HG03342 (cell line): ENCODE results near the gene ALX3.

Experiments
- ATAC-seq: cut with Tn5 transposase; IDR thresholded peaks from one replicate; pipeline ENCODE4 v1.9.1; 2021; ENCODE audit warnings: mild to moderate bottlenecking, moderate library complexity; ENCODE audit not compliant: unreplicated experiment

The ALX3 gene

DNA sequence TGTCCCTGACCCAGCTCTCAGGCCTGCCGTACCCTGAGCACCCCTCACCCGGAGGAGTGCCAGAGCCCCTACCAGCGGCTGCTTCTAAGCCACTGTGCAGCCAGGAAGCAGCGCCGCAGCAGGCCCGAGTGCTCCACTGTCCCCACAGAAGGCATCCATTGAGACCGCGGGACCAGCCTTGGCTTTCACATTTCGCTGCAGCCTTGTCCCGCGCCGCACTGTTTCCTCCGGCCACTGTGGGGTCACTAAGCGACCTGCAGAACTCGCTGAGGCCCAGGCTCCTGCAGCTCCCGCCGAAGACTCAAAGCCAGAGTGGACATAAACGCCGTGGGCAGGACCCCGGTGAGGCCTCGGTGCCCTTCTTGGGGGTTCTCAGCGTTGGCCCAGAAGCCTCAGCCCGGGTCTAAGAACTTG, 3.0 kb downstream of the ALX3 start:
- no peak for ATAC-seq

DNA sequence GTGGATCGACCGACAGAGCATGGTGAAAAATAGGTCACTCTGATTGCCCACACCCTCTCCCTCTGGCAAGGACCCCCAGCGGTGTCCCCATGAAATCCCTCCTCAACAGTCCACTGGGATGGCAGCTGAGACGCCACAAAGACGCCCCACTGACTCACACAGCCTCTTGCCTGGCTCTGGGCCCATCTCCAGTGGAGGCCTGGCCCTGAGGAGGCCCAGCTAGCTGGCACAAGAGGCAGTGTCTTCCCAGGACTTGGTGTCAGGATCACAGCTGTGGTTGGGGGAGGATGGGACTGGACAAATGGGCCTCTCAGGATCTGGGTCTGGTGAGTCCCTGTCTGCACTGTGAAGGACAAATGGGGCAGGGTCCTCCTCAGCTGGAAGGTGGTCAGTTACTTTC, 4.6 kb downstream of the ALX3 start:
- no peak for ATAC-seq

DNA sequence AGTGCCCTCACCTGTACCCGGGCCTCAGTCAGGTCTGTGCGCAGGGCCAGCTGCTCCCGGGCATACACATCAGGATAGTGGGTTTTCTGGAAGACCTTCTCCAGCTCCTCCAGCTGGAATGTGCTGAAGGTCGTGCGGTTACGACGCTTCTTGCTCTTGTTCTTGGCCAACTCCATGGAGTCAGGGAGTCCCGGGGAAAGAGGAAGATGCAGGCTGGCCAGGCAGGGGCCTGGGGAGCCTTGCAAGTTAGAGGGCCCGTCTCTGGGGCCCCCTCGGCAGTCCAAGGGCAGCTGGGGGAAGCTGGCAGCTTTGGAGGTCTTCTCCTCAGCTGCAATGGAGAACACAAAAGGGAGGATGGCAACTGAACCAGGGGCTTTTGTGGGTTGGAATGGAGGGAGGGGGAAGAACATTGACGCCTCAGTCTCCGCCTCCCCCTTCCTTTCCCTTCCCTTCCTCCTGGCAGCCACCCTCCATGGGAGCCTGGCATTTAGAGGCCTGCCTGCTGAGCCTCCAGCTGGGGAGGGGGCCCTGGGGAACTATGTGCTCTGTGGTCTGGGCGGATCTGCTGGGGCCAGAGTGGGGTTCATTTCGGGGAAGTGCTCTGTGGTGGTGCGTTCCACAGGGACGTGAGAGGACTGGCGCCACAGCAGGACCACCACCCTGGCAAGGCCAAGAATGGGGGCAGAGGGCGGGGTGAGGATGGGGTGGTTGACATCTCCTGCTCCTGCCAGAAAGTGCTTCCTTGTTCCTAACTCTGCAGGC, 5.7 kb downstream of the ALX3 start:
- ATAC-seq: no peak

DNA sequence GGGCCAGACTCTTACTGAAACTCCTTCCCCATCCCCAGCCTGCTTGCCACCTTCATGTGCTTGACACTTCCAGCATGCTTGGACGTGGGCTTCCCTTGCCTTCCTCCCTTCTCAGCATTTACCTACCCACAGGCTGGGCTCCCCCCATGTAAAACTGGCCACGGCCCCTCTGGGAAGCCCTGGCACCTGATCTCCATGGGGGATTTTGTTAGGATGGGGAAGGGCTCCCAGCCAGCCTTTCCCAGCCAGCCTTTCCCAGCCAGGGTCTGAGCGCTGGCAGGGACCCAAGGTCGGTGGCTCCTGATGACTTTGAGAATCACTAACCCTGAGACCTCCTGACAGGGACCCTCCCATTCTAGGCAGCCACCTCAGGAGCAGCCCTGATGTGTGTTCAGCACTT, 6.7 kb downstream of the ALX3 start:
- ATAC-seq: no peak

DNA sequence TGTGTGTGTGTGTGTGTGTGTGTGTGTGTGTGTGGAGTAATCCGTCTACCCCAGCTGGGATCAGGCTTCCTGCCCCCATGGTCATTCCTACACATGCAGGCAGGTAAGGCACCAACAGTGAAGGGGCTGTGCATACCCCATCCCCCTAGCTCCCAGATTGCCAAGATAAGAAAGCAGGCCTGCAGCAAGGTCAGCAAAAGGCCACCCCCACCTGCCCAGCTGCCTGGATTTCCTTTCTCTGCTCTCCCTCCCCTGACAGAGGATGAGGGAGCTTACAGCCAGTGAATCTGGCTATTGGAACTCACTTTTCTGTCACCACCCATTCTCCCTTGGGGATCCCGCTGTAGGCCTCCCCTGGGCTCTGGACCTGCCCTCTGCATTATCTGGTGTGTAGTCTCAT, 7.9 kb downstream of the ALX3 start:
- no peak for ATAC-seq

DNA sequence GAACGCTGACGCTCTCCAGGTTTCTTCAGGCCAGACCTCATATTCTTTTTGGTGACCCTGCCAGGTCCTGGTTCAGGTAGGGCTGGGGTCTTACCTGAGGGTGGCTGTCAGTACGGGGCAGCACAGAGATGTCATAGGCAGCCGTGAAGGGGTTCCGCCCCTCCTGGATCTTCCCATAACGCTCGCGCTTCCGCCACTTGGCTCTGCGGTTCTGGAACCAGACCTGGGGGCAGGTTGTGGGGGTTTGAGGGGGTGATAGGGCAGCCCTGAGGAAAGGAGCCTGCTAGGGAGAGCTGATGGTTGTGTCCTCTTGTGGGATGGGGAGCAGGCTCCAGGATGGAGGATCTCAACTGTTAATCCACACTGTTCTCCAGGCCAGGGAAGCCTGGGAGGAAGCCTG, 9.1 kb downstream of the ALX3 start:
- no peak for ATAC-seq

DNA sequence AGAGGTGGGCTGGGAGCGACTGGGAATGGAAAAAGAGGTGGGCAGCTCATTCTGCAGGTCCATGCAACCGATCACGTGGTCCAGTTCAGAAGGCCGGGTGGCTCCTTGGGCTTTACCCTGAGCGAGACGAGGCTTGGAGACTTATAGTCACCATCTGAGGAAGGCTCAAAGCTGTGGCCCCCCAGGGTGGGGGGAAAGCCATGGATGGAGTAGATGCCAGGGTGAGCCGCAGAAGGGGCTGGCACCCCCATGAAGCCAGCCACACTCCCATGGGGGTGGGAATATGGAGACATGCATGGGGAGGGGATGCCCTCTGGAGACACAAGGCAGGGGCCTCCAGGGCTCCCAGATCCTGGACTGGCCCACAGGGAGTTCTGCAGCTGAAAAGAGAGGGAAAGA, 9.8 kb downstream of the ALX3 start:
- no peak for ATAC-seq

DNA sequence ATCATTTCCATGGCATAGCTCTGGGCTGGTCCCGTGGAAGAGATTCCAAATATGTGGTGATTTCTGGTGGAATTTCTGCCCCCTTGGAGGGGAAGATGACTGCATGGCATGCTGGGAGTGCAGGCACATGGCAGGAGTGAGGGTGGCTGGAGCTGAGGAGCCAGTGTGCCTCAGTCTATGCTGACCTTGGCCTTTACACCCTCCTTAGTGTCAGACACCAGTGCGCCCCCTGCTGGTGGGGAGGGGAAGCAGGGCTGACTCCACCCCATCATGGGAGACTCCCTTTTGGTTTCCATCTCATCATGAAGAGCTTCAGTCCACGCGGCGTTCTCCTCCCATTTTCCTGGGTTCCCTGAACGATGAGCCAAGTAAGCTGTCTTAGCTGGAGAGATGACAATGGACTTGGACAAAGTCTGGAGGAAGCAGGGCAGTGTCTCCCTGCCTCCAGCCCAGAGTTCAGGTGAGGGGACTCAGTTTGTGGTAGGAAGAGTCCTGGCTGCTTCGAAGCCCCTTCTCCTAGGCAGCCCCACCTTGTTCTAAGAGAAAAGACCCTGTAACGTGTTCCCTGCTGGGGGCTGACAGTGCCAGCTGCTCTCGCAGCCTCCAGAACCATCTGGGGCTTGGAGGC, 10.3 kb downstream of the ALX3 start:
- ATAC-seq: no peak

DNA sequence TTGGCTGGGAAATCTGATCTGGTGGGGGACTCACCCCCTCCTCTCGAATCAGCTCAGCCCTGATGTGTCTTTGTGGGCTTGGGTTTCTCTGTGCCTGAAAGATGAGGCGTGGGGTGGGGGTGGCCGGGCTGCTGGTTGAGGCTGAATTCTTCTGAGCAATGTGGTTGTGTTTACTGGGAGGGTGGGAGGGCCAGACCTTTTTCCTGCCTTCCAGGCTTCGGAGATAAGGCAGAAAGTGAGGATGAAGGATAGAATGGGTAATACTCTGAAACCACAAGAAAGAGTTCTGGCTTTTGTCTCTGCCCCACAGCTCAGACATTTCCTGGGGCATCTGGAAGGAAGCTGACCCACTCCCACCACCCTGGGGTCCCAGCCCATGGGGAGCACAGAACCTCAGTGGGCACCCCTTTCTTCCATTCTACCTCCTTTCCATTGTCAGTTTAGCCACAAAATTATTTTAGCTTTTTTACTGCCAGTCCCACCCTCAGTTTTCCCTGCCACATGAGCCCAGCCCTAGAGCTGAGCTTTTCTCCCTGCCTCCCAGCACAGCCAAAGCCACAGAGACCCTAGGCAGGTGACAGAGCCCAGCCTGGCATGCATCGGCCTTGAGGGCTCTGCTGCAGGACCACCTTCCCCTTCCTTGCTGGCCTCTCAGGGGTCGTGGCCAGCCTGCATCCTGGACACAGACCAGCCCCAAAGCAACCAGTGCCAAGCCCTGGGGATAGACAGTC, 11.2 kb downstream of the ALX3 start:
- ATAC-seq: no peak

DNA sequence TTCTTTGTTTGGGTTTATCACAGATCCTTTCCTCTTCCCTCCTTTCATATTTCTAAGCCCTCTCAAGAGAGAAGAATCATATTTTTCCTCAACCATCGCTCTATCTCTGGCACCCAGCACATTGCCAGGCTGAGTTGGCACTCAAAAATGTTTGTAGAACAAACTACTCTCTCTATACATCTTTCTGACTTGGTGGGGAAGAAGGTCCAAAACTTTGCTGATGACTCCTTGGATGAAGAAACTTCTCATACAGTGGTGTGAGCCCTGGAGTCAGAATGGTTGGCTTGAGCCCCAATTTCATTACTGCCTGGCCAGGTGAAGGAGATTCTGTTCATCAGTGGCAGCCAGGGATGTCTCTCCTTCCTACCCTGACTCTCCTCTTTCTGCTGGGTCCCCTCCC, 11.9 kb downstream of the ALX3 start:
- no peak for ATAC-seq

DNA sequence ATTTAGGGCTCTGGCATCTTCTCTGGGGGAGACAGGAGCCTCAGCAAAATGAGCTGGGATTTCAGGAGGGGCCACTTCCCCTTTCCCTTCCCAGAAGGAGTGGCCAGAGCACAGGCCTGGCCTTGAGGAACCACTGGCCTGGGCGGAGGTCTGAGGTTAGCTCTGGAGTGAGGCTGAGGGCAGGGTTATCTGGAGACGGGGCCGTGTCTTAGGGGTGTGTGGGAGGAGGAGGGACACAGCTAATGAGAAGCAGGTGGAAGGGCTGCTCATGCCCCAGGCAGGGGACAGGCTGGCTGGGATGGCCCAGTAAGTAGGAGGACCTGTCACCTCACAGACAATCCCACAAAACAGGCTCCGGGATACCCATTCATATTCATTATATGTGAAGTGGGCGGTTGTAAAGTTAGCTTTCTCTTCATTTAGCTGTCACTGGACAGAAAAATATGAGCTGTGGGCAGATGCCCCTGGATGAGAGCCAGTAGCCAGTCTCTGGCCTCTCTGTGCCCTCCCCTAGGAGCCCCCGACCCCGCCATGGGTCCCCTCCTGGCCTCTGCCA, 12.4 kb downstream of the ALX3 start:
- no peak for ATAC-seq

DNA sequence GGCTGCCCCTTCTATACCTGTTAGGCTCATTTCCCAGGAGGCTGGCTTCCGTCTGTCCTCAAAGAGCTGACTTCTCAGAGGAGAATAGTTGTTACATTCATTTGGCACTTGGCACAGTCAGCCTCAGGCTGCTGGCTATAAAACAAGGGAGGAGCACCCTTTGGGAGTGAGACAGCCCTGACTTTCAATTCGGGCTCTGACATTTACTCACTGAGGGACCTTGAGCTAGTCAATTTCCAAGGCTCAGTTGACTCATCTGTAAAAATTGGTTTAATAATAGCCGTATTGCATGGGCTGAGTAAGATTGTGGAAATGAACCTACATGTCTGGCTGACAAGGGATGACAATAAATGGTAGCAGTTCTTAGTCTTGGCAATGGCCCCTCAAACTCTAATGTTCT, 13.7 kb downstream of the ALX3 start:
- no peak for ATAC-seq

DNA sequence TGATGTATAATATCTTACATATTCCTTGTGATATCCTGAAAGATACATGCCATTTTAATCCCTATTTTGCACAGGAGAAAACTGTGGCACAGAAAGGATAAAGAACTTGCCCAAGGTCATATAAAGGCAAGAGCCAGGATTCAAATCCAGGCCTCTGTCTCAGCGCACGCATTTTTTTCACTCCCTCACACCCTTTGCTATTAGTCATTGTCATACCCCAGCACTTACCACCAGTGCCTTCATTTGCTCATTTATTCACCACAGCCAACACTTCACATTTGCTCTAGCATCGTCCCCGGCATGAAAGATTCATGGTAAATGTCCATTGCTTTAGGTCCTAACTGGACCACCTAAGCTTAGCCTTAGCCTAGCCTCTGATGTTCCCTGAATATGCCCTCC, 14.2 kb downstream of the ALX3 start:
- no peak for ATAC-seq

DNA sequence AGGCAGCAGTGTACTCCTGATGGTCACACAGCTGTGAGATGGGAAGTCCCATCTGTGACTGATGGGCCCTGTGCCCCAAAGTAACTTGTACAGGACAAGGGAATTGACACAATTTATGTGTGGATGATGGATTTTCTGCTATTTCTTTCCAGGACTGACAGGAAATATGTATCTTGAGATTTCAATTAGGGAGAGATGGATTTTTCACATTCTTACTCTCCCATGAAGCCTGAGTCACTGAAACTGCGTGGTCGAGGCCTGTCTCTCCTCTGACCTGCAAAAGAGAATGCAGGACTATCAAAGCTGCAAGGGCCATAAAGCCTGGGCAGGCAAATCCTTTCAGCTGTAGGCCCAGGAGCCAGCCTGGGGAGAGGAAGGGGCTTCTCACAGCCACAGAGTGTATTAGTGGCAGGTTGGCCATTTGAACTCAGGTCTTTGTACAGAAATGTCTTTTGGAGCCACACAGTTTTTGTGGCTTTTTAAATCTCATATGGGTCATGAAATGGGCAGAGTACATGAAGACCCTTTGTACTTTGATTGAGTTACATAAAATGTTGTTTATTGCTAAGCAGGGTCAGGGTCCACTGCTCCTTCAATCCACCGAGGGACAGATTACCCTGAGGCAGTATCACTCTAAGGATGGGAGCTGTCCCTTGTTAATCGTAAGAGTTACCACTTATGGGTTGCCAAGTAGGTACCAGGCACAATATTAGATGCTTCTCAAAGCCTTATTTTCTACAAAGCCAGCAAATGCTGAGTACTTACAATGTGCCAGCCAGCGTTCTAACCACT, 14.8 kb downstream of the ALX3 start:
- ATAC-seq: no peak

DNA sequence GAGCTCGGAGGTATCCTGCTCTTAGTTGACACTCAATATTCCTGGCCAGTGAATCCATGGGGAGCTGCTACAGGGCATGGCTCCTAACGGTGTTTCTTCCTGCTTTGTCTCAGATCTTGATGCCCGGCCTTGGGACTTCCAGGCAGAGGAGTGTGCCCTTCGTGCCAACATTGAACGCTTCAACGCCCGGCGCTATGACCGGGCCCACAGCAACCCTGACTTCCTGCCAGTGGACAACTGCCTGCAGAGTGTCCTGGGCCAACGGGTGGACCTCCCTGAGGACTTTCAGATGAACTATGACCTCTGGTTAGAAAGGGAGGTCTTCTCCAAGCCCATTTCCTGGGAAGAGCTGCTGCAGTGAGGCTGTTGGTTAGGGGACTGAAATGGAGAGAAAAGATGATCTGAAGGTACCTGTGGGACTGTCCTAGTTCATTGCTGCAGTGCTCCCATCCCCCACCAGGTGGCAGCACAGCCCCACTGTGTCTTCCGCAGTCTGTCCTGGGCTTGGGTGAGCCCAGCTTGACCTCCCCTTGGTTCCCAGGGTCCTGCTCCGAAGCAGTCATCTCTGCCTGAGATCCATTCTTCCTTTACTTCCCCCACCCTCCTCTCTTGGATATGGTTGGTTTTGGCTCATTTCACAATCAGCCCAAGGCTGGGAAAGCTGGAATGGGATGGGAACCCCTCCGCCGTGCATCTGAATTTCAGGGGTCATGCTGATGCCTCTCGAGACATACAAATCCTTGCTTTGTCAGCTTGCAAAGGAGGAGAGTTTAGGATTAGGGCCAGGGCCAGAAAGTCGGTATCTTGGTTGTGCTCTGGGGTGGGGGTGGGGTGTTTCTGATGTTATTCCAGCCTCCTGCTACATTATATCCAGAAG, 16.7 kb downstream of the ALX3 start:
- no peak for ATAC-seq

DNA sequence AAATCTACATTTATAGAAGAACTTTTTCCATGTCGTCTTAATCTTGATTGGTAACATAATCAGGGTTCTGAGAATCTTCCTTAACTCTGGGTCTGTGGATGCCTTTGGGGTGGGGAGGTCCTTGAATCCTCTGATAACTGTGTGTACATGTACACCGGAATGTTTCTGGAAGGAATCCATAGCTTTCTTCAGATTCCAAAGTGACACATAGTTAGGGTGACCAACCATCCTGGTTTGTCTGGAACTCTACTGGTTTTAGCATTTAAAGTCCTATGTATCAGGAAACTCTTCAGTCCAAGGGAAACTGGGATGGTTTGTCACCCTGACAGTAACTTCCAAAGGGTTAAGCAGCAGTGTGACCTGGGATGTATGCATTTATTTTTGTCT, 19.2 kb downstream of the ALX3 start:
- no peak for ATAC-seq

DNA sequence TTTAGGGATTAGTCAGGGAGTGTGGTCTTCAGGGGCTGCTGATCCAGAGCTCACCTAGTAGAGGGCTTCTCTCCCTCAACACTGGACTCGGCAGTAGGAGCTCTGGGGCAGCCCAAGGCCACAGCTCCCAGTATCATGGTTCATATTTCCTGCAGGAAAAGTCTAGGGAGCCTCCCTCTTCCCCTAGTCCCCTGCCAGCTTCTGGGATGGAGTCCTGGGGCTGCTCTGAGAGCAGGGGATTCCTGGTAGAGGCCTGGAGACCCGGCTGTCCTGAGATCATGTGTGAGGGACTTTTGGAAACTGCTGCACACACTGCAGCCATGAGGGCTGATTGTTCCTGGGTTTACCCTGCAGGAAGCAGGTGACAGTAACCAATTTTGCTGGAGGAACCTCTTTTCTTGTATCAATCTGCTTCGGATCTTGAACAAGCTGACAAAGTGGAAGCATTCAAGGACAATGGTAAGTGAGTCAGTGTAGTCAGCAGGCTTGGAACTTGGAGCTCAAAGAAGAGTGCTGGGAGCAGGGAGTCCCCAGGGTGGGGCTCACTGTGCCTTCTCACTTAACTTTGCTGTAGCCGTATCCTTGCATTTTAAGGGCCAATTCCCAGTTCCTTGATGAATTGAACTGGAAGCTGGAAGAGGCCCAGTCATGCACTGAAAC, 19.7 kb downstream of the ALX3 start:
- ATAC-seq: no peak

DNA sequence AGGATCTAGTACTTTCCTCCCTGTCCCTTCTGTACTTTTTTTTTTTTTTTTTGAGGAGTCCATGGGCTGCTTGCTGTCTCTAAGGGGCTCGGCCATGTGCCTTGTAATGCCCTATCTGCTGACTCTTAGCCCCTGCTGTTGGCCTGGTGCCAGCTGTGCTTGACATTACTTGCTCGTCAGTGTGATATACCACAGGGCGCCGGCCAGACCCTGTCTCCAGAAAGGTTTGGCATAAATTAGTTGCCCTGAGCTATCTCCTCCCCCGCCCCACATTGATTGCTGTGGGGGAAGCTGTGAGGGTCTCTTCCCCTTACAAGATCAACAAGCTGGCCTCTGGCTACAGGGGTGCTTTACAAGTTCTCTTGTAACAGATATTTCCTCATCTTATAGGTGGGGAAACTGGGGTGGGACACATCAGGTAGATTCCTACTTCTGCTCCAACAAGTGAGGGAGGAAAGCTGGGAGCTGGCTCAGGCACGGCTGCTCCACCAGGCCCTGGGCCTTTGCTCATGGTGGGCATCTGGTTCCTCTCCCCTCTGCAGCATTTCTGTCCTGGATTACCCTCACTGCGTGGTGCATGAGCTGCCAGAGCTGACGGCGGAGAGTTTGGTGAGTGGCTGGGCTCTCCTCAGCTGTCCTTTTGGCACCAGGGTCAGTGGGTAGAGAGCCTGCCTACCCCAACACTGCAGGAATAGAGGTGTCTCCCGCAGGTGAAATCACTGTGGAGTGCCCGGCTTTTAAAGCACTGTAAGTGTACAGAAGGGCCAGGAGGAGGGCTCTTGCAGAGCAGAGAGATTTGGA, 20.5 kb downstream of the ALX3 start:
- no peak for ATAC-seq
